ENCODE data around the gene FAM234B.

The FAM234B gene, protein sequence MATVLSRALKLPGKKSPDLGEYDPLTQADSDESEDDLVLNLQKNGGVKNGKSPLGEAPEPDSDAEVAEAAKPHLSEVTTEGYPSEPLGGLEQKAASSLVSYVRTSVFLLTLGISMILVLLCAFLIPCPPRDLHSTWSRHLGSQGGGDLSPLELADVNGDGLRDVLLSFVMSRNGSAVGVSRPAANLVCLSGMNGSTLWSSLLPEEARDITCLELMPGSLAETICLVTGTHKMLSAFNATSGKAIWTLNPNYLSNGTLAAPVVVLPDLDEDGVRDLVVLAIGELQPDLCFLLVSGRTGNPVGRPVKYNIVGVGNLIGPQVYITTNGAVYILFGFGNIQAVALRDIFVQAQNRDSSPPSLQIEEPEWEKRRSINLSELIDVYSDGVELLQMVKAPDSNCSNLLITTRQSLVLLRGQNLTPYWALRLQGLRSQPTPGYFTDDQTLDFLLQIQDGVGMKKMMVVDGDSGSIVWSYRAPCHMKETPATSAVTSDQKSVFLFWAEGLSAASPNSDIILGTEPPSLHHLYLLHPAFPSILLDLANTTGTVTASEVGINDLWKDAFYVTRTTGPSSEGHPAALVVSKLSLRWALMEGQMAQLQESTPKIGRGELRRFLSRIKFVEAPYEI

DNA sequence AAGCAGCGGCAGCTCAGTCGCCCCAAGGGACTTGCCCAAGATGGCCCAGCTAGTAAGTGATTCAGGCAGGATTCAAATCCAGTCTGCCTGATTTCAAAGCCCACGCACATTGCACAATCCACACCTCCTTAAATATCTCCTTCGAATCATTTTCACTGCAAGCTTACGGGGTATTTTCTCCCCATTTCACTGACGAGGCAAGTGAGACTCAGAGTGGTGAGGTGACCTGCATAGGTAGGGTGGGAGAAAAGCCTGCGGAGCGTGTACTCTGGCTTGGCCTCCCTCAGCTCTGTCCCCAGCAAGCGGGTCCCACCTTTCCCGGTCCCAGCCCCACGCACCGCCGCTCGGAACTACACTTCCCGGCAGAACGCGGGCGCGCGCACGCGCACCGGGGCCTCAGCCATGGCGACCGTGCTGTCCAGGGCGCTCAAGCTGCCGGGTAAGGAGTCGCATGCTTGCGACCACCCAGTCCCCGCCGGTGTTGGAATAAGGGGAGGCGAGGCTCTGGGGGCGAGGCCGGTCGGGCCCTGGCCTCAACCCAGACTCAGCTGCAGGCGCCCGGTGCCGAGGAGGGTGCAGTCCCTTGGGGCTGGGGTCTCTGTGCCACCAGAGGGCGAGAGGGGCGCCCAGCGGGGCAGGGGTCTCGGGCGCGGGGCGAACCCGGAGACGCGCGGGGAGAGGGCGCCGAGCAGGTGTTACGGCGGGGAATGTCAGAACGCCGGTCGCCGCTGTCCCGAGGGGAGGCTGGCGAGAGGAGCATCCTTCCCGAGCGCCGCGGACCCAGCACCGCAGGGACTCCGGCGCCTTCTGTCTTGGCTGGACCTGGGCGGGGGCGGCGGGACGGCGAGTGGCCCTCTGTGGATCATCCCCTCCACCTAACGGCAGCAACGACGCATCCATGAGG lies at the start of gene FAM234B:
Gene FAM234B, plus strand, starts transcription at position 380 of the 904 bp plus-strand sequence. Its CDS starts 23 bp downstream, at position 403.
- DNase-seq = peak; percentile 62

DNA sequence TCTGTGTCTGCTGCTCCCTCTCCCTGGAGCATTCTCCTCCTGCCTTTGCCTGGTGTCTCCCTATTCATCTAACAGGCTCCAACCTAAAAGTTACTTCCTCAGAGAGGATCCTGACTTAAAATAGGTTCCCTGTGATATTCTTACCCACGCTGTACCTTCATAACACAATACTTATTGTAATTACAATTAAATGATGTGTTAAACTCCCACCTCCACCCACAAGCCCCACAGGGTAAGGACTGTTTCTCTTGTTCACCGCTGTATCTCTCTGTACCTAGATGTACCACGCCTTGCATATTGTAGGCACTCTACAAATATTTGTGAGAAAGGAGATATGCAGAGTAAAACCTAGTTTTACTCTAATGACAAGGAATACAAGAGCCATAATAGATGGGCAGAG lies 49.1 kb upstream of the FAM234B start:
- no peak for DNase-seq

DNA sequence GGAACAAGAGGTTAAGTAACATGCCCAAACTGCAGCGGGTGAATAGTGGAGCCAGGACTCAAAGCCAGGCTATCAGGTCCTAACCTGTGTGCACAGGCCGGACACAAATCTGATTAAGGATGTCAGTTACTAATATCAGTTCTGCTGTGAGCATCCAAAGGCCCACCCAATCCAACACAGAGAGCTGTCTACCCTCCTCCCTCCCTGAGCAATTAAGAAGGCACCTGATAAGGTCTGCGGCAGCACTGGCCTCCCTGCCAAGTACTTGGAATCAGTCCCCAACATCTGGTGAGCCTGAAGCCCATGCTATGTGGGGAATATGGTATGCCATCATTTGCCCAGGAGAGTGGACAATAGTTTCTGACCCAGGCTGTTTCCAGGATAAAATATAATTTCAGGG lies 48.0 kb upstream of the FAM234B start:
- no peak for DNase-seq

DNA sequence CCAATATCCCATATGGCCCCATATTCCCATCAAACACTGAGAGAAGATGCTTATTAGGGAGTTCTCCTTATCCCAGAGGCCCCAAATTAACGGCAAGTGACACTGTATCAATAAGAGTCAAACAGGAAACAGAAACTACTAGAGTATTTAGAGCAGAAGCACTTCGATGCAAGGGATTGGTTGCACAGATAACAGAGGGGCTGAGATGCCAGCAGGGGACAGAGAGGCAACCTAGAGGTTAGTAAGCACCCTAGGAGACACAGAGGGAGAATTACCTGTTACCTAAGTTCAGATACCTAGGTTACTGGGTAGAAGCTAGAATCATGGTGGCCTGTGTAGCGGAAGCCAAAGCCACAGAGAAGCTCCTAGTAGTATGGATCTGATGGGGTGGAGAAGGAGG lies 47.0 kb upstream of the FAM234B start:
- DNase-seq = no peak

DNA sequence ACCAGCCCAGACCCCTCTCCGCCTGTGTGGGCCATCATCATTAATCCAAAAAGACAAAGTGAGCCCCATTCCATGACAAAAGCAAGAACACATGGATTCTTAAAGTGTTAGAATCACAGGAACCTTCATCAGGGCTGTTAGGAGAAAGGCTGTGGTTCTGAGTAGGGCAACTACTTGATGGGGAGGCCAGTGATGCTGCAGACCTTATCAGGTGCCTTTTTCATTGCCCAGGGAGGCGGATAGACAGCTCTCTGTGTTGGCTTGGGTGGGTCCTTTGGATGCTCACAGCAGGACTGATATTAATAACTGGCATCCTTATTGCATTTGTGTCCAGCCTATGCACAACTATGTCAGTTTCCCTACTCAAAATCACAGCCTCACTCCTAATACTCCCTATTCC lies 46.4 kb upstream of the FAM234B start:
- DNase-seq = no peak

DNA sequence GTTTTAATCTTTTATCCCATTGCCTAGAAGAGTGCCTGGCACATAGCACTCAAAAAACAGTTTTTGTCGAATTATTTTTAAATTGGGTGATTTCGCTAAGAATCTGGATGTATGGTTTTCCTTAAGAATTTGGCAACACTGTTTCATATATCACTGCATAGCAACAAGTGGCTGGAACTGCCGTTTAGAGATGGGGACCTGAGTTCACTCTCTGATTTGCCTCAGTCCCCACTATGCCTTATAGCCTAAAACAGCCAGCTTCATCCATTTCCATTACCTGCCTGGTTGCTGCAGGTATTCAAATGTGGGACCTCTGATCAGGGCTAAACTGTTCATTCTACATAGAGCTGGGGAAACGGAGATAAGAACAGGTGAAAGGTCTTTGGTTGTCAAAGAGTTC lies 45.9 kb upstream of the FAM234B start:
- DNase-seq = no peak

DNA sequence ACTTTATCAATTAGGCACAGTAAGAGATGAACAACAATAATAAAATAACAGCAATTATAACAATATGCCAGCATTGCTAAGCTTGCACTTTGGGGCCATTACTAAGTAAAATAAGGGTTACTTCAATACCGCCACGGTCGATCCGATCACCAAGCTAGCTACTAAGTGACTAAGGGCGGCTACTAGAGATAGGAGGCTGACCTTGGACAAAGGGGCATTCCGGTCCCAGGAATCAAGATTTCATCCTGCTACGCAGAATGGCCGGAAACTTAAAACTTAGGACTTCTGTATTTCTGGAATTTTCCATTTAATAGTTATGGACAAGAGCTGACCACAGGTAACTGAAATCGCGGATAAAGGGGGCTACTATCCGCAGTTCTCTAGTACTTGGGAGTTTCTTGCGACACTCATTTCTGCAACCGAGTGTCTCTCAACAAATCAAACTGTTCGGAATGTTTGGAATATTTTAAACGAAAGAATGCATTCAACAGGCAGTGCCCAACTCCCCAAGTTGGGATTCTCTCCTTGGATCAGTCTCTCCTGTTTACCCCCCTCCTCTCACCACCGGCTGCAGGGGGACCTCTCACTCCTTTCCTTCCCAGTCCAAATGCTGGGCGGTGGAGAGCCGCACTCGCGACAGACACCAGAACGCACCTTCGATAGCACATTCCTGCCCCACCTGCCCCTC lies 44.8 kb upstream of the FAM234B start:
- DNase-seq = no peak

DNA sequence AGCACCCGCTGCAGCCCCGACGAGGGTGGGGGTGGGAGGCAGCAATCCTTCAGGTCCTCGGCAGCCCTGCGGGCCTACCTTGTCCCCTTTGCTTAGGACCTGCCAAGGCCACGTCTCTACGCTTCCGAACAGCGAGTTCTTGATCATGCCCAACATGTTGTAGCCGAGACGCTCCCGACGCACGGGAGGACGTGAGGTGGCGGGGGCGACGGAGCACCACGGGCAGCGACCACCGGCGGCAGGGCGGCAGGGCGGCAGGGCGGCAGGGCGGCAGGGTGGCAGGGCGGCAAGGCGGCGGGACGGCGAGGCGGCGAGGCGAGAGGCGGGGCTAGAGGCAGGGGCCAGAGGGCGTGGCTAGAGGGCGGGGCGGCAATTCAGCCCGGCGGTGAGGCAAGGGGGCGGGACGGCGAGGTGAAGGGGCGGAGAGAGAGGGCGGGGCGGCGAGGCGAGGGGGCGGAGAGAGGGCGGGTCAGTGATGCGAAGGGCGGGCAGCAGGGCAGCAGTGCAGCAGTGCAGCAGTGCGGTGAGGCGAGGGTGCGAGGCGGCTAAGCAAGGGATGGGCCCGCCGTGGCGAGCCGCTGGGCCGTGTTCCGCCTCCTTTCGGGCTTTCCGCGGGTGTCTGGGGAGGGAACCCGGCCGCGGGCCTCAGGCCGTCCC lies 44.1 kb upstream of the FAM234B start, which contains the start of gene HEBP1:
Gene HEBP1, minus strand, starts transcription at position 307 of the 657 bp plus-strand sequence. Its CDS starts 151 bp downstream, at position 156.
- DNase-seq = peak; percentile 75

DNA sequence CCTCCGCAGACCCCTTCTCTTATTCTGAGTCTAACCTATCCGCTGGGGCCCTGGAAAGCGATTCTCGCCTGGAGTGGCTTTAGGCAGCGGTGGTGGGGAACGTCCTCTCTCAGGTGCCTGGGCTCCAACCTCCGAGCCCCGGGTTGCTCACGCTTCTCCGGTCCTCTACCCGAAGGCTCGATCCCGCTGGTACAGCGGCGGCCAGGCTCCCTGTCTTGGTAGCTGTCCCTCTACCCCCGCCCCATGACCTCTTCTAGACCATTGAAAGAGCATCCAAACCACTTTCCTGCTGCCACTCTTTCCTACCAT lies 43.6 kb upstream of the FAM234B start:
- no peak for DNase-seq

DNA sequence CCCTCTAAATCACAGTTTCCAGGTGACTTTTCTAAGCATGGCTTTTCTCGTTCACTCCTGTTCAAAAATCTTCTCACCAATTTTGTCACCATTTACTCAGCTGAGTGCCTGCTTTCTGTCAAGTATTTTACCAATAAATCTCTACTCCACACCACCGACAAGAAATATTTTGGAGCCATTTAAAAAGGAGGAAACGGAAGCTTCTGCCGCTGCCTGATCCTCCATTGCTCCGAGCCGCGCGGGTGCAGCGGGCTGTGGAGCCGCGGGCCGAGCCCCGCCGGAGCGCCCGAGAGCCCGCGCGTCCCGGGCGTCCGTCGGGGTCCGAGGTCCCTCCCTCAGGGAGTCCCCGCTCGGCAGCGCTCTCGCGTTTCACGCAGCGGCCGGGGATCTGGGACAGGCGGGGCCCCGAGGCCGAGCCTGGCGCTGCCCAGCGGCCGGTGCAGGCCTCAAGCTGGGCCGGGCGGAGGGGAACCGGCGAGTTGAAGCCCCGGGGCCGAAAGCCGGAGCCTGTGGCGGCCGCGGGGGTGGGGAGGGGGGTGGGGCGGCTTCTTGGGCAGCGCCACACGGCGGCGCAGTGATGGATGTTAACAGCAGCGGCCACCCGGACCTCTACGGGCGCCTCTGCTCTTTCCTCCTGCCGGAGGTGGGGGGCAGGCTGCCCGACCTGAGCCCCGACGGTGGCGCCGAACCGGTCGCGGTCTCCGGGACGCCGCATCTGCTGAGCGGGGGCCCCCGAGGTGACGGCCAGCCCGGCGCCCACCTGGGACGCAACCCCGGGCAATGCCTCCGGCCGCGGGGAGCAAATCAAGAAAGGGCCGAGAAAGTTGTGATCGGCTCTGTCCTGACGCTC lies 43.0 kb upstream of the FAM234B start:
- DNase-seq = peak; percentile 38

DNA sequence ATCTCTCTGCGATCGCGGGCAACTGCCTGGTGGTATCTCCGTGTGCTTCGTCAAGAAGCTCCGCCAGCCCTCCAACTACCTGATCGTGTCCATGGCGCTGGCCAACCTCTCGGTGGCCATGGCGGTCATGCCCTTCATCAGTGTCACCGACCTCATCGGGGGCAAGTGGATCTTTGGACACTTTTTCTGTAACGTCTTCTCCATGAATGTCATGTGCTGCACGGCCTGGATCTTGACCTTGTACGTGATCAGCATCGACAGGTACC lies 42.5 kb upstream of the FAM234B start:
- DNase-seq = no peak

DNA sequence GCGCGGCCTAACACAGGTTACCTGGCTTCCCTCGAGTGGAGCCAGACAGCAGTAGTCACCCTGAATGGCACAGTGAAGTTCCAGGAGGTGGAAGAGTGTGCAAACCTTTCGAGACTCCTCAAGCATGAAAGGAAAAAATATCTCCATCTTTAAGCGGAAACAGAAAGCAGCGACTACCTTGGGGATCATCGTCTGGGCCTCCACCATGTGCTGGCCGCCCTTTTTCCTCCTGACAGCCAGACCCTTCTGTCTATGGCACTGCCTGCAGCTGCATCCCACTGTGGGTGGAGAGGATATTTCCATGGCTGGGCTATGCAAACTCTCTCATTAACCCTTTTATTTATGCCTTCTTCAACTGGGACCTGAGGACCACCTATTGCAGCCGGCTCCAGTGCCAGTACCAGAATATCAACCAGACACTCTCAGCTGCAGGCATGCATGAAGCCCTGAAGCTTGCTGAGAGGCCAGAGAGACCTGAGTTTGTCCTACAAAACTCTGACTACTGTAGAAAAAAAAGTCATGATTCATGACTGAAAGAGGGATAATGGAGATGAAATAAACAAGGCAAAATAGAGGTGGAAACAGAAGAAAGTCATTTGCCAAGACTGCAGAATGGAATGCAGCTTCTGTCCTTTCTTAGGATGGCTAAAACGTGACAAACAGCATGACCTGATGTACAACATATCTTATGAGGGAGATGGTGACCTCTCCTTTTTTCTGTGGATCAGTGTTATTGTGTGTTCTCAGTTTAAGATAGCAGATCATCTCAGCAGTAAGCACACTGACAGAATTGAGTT lies 41.7 kb upstream of the FAM234B start:
- DNase-seq = no peak

DNA sequence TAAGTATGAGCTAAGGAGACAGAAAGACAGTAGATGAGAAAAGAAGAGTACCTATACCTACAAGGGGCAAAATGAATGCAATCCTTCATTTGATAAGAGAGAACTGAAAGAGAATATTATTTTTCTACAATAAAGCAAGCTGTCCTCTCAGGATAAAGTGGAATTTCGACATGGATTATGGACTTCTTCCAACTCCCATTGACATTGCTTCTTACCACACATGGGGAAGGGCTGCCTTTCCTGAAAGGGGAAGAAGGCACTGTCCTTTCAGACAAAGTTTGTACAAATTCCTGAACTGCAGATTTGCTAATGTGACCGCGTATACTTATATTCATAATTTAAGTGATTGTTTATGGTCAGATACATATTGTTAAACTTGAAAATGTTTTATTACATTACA lies 39.8 kb upstream of the FAM234B start:
- no peak for DNase-seq

DNA sequence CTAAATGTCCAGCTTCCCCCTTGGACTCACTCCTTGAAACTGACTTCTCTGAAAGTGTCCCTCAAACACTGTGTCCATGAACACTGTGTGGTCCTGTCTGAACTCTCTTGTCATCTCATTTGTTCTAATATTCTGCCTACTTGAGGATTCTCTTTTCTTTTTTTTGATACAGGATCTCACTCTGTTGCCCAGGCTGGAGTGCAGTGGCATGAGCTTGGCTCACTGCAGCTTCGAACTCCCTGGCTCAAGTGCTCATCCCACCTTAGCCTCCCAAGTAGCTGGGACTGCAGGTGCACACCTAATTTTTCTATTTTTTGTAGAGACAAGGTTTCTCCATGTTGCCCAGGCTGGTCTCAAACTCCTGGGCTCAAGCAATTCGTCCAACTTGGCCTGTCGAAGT lies 39.2 kb upstream of the FAM234B start:
- DNase-seq = no peak

DNA sequence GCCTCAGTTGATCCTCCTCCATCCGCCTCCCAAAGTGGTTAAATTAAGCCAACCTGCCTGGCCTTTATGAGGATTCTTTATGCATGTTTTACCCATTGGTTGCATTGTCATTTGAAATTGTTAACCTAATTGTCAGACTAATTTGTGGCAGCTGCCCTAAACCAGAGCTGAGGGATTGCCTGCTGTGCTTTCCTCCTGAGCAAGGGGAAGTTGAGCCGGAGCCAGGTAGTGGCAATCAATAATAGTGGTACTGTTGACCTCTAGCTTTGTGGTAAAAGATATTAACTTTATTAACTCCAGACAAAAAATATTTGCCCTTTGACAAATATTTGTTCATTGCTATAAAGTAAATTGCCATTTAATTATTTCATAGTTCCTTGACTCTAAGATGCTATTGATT lies 38.5 kb upstream of the FAM234B start:
- DNase-seq = no peak

DNA sequence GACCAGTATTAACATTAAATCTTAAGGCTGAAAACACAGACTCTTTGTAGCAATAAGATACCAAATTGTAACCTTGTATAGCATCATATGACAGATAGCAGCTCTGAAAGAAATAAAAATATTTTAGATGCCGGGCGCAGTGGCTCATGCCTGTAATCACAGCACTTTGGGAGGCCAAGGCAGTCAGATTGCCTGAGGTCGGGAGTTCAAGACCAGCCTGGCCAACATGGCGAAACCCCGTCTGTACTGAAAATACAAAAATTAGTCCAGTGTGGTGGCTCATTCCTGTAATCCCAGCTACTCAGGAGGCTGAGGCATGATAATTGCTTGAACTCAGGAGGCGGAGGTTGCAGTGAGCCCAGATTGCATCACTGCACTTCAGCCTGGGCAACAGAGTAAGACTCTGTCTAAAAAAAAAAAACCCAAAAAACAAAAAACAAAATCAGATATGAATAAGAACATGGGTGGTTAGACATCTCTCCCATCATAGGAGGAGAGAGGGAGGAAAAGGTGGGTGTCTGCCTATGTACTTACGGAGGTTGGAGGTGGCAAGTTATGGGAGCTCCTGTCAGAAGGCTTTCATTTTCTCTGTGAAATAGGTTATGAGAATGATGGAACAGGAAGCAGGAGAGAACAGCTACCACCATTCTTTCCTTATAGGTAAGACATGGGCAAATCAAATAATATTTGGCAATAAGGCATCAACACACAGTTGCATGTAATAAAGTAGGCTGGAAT lies 36.5 kb upstream of the FAM234B start:
- no peak for DNase-seq

DNA sequence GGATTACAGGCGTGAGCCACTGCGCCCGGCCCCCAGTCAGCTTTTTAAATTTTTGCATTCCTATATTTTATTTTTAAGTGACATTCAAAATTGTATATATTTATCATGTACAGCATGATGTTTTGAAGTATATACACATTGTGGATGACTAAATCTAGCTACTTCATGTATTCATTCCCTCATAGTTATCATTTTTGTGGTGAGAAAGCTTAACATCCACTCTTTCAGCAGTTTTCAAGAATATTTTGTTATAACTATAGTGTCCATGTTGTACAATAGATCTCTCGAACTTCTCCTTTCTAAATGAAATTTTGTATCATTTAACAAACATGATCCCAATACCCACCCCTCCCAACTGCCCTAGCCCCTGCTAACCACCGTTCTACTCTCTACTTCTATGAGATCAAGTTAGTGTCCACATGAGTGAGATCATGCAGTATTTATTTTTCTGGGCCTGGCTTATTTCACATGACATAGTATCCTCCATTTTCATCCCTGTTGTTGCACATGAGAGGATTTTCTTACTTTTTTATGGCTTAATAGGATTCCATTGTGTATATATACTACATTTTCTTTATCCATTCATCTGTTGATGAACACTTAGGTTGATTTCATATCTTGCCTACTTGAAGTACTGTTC lies 35.3 kb upstream of the FAM234B start:
- DNase-seq = no peak

DNA sequence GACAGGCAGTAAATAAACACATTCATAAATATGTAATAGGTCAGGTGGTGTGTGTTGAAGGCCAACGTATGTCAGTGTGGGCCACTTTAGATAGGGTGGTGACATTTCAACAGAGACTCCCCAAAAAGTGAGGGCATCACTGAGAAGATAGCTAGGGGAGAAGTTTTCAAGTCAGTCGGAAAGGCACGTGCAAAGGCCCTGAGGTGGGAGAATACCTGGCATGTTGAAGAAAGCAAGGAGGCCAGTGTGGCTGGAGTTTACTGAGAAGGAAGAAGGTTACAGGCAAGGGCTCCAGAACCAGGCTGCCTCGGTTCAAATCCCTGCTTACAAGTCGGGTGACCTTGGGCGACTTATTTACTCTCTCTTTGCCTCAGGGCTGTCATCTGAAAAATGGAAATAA lies 33.1 kb upstream of the FAM234B start:
- DNase-seq = no peak

DNA sequence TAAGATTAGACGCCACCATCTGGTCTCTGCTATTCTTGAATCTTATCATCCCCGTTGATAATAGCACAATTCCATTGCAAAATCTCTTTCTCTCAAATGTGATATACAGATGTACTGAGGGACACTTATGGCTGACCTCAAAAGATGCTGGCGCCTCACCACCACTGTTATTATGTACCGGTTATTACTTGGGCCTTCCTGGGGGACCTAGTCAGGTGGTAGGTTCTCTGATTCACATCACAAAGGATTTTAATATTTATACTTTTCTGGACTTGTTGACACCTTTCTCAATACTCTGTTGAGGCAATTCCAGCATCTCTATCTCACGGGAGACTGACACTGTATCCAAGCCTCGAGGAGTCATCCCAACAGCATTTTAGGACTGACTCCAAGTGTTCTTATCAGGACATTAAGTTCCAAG lies 21.3 kb upstream of the FAM234B start:
- DNase-seq = no peak

All from NCI-H2171 treated with DMSO at 0.1 percent for 48 hours (cell line).